CD14-positive monocyte (primary cell): ENCODE results near the gene PPP3CA. TPM values are rescaled to one million over a fixed set of nuclear protein-coding genes. Genes with fewer than 3 reads are reported as not detected.

Source experiments
- DNase-seq, 3 donors: peaks; one replicate each; pipeline ENCODE4 v3.0.0-alpha.2; 2011 to 2022
- H2AFZ ChIP-seq: 2 replicates; pipeline ENCODE4 v1.6.0; 2012; ENCODE audit warnings: mild to moderate bottlenecking, low read depth, low read length, inconsistent platforms; ENCODE audit not compliant: insufficient read depth, poor library complexity, severe bottlenecking
- H3K27ac ChIP-seq, 2 donors: 1 replicate in 1 of 2; 2 replicates in 1 of 2; pipeline ENCODE4 v1.5.1; 2012 to 2013; ENCODE audit warnings: low read length in 2 of 2, control low read depth in 1 of 2, inconsistent platforms in 1 of 2, low read depth in 1 of 2, mild to moderate bottlenecking in 1 of 2
- H3K27me3 ChIP-seq, 2 donors: one replicate each; pipeline versions ENCODE4 v1.6.0 to v1.6.1; 2011 to 2013; ENCODE audit warnings: low read length in 2 of 2; ENCODE audit not compliant: control insufficient read depth in 2 of 2, insufficient read depth in 2 of 2
- H3K36me3 ChIP-seq, 2 donors: replicated peaks in 1 of 2; 1 replicate in 1 of 2; 2 replicates in 1 of 2; pipeline versions ENCODE4 v1.5.1 to v1.6.1; 2012 to 2013; ENCODE audit warnings: low read length in 2 of 2, control low read depth in 1 of 2, inconsistent platforms in 1 of 2, mild to moderate bottlenecking in 1 of 2; ENCODE audit not compliant: insufficient read depth in 2 of 2, control insufficient read depth in 1 of 2
- H3K4me1 ChIP-seq, 2 donors: 1 replicate in 1 of 2; 2 replicates in 1 of 2; pipeline versions ENCODE4 v1.5.1 to v1.6.1; 2012 to 2013; ENCODE audit warnings: low read length in 2 of 2, control low read depth in 1 of 2, inconsistent platforms in 1 of 2, mild to moderate bottlenecking in 1 of 2, moderate library complexity in 1 of 2; ENCODE audit not compliant: insufficient read depth in 2 of 2, control insufficient read depth in 1 of 2
- H3K4me2 ChIP-seq: replicated peaks from 2 replicates; pipeline ENCODE3; 2012; ENCODE audit warnings: low read length, moderate library complexity, mild to moderate bottlenecking; ENCODE audit not compliant: poor library complexity, severe bottlenecking; ENCODE audit errors: extremely low read depth
- H3K4me3 ChIP-seq, 3 experiments: fragments of 200-600 bp in 1 of 3; sonication (generic) in 1 of 3; replicated peaks in 1 of 3; 1 replicate in 2 of 3; 2 replicates in 1 of 3; pipeline ENCODE4 v1.5.1; 2011 to 2013; ENCODE audit warnings: low read length in 3 of 3, mild to moderate bottlenecking in 3 of 3, control low read depth in 2 of 3, low read depth in 2 of 3, inconsistent platforms in 1 of 3, moderate library complexity in 1 of 3
- H3K79me2 ChIP-seq: 2 replicates; pipeline ENCODE4 v1.6.0; 2012; ENCODE audit warnings: mild to moderate bottlenecking, control low read depth, inconsistent platforms, low read length, moderate library complexity; ENCODE audit not compliant: insufficient read depth
- H3K9ac ChIP-seq: 2 replicates; pipeline ENCODE4 v1.6.0; 2017; ENCODE audit warnings: low read length, mild to moderate bottlenecking; ENCODE audit not compliant: insufficient read depth, poor library complexity, severe bottlenecking
- H3K9me3 ChIP-seq, 2 donors: replicated peaks in 1 of 2; 1 replicate in 1 of 2; 2 replicates in 1 of 2; pipeline versions ENCODE4 v1.5.1 to v1.6.1; 2012 to 2013; ENCODE audit warnings: low read length in 2 of 2, control low read depth in 1 of 2; ENCODE audit not compliant: control insufficient read depth in 1 of 2, insufficient read depth in 1 of 2
- H4K20me1 ChIP-seq: 2 replicates; pipeline ENCODE4 v1.6.0; 2012; ENCODE audit warnings: mild to moderate bottlenecking, low read length, control low read depth, moderate library complexity; ENCODE audit not compliant: insufficient read depth
- H3K27ac Mint-ChIP-seq, 7 donors: one replicate each; pipeline ENCODE4 v1.8.0; 2020; ENCODE audit warnings: mild to moderate bottlenecking in 7 of 7, mixed read lengths in 7 of 7, moderate library complexity in 6 of 7, inconsistent platforms in 2 of 7
- H3K27me3 Mint-ChIP-seq, 3 donors: one replicate each; pipeline ENCODE4 v1.8.0; 2021 to 2022; ENCODE audit warnings: low read depth in 3 of 3, mild to moderate bottlenecking in 3 of 3, mixed read lengths in 3 of 3, moderate library complexity in 3 of 3, inconsistent platforms in 1 of 3
- H3K36me3 Mint-ChIP-seq, 2 donors: one replicate each; pipeline ENCODE4 v1.8.0; 2020; ENCODE audit warnings: mixed read lengths in 2 of 2, inconsistent platforms in 1 of 2, mild to moderate bottlenecking in 1 of 2
- H3K4me1 Mint-ChIP-seq: one replicate; pipeline ENCODE4 v1.8.0; 2020; ENCODE audit warnings: mild to moderate bottlenecking, mixed read lengths
- H3K4me3 Mint-ChIP-seq, 2 donors: one replicate each; pipeline ENCODE4 v1.8.0; 2020; ENCODE audit warnings: mild to moderate bottlenecking in 2 of 2, mixed read lengths in 2 of 2, moderate library complexity in 1 of 2
- H3K9me3 Mint-ChIP-seq, 7 donors: one replicate each; pipeline ENCODE4 v1.8.0; 2020 to 2022; ENCODE audit warnings: mixed read lengths in 7 of 7, mild to moderate bottlenecking in 6 of 7, moderate library complexity in 6 of 7, inconsistent platforms in 2 of 7
- CTCF ChIP-seq: fragments of 200-600 bp; IDR thresholded peaks from one replicate; pipeline ENCODE4 v1.8.0; 2022; ENCODE audit warnings: antibody characterized with exemption, mild to moderate bottlenecking
- WGBS: methylation state at CpG from one replicate; pipeline ENCODE4 v1.1.5; 2013; ENCODE audit warnings: missing lambda C conversion rate; ENCODE audit not compliant: insufficient coverage; 5-methylcytosine and 5-hydroxymethylcytosine counted together
- intact Hi-C, 2 donors: fragments of 100-400 bp; cut with micrococcal nuclease; formaldehyde crosslinking; loops; one replicate each; pipeline versions ENCODE4 v1.15.0 to v1.15.1; 2023
- polyA plus RNA-seq, 3 donors: library from polyadenylated mRNA; depleted of rRNA in 1 of 3; unstranded in 2 of 3; stranded (reverse) in 1 of 3; fragments of 300-500 nt in 2 of 3; fragments of >200 nt in 1 of 3; fragmentation: Illumina TruSeq in 2 of 3; gene quantifications; 1 replicate in 2 of 3; 2 replicates in 1 of 3; pipeline ENCODE4 v1.2.3, GENCODE V29; 2012 to 2021

PPP3CA gene
- polyA plus RNA-seq, 3 donors, result 5.1 to 9.7 (median 8.9) TPM

DNA sequence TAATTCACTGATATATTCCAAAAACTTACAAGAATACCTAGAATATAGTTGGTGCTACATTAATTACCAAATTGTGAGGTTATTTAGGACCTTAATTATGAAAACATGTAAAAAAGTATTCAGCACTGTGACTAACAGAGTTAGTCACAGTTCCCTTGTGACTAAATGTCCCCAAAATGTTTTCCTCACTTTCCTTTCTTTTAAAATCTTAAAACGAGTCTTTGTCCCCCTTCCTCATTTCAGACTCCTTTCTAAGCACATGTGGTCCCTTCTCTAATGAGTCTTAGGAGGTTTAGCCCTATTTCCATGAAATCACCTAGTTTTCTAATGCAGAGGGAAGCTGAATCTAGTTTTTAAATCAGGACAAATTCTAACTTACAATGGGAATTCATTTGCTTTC lies 175.0 kb downstream of the PPP3CA start:
- no CpG with 5 or more reads among the region's 1 CpG for WGBS
- no peak overlapping the region for H3K4me2 ChIP-seq
- H3K4me3 ChIP-seq, result no peak overlapping the region
- H3K27ac Mint-ChIP-seq, result no peak overlapping the region
- H3K4me1 Mint-ChIP-seq, result peaks cover 7% of the 10 kb centered on the region
- H3K9ac ChIP-seq, result no peak overlapping the region
- H4K20me1 ChIP-seq, result peaks cover 81% of the 10 kb centered on the region
- H3K9me3 Mint-ChIP-seq, result no peaks in the 10 kb centered on the region
- no peaks in the 10 kb centered on the region for H3K36me3 Mint-ChIP-seq
- intact Hi-C loops, result no loop called here
- no peaks in the 10 kb centered on the region for H3K4me1 ChIP-seq
- H3K4me3 Mint-ChIP-seq, result no peak overlapping the region
- peak in 1 of 3 donors; percentile 18 for DNase-seq
- no peaks in the 10 kb centered on the region for H3K36me3 ChIP-seq
- no peaks in the 10 kb centered on the region for H3K27me3 ChIP-seq
- TF ChIP-seq CTCF, result no peak
- no peaks in the 10 kb centered on the region for H3K9me3 ChIP-seq
- peaks cover 8% of the 10 kb centered on the region for H3K79me2 ChIP-seq
- no peaks in the 10 kb centered on the region for H3K27me3 Mint-ChIP-seq
- no peak overlapping the region for H2AFZ ChIP-seq
- H3K27ac ChIP-seq, result no peak overlapping the region

- no CpG with 5 or more reads among the region's 3 CpGs for WGBS
- H3K9me3 Mint-ChIP-seq, result no peaks in the 10 kb centered on the region
- H3K36me3 ChIP-seq, result no peaks in the 10 kb centered on the region
- no peaks in the 10 kb centered on the region for H3K36me3 Mint-ChIP-seq
- H2AFZ ChIP-seq, result no peak overlapping the region
- H3K9ac ChIP-seq, result no peak overlapping the region
- no peak overlapping the region for H3K4me3 Mint-ChIP-seq
- H3K27ac ChIP-seq, result no peak overlapping the region
- peaks cover 86% of the 10 kb centered on the region for H4K20me1 ChIP-seq
- H3K4me1 ChIP-seq, result no peaks in the 10 kb centered on the region
- no peaks in the 10 kb centered on the region for H3K9me3 ChIP-seq
- H3K79me2 ChIP-seq, result peaks cover 8% of the 10 kb centered on the region
- no peak overlapping the region for H3K4me3 ChIP-seq
- peaks cover 7% of the 10 kb centered on the region for H3K4me1 Mint-ChIP-seq
- no peaks in the 10 kb centered on the region for H3K27me3 ChIP-seq
- H3K4me2 ChIP-seq, result no peak overlapping the region
- H3K27me3 Mint-ChIP-seq, result no peaks in the 10 kb centered on the region
- intact Hi-C loops, result no loop called here
- no peak for TF ChIP-seq CTCF
- no peak for DNase-seq
- H3K27ac Mint-ChIP-seq, result no peak overlapping the region
These were observed 175.6 kb downstream of the PPP3CA start for GRCh38 chr4:101171747-101172146.
